NT2/D1 (cell line): ENCODE measurements around the gene RAB11B.

Experiments
- SUZ12 ChIP-seq: IDR thresholded peaks from 2 replicates; pipeline ENCODE4 v1.6.1; 2011; ENCODE audit not compliant: insufficient read length, insufficient read depth; ENCODE audit errors: extremely low read depth
- YY1 ChIP-seq: IDR thresholded peaks from 2 replicates; pipeline ENCODE4 v1.6.1; 2011; ENCODE audit not compliant: insufficient read length, insufficient read depth
- ZNF274 ChIP-seq: IDR thresholded peaks from 2 replicates; pipeline ENCODE4 v1.6.1; 2011; ENCODE audit warnings: mild to moderate bottlenecking, low read depth, low read length

DNA sequence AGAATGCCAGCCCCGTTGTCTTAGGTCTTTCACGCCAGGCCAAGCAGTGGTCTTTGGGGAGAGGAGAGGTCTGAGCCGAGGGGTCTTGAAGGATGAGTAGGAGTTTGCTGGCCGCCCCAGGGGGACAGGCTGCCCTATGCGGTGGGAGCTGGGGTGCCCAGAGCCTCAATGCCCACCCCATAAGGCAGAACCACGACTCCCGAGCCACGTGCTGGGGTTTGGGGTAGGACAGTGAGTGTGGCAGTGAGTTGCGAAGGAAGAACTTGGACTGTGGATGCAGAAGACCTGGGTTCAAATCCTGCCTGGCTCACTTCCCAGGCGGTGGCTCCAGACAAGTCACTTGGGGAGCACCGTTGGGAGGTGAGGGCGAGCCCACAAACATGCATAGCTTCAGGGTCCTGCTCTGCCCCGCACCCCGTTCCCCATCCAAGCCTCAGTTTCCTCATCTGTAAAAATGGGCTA is 5.5 kb downstream of the RAB11B start:
- TF ChIP-seq YY1, result no peak
- TF ChIP-seq ZNF274, result no peak
- TF ChIP-seq SUZ12, result no peak
